Upper lobe of left lung (tissue), 6 donors: Measurements from ENCODE around the gene CDH22. TPM values are rescaled to one million over a fixed set of nuclear protein-coding genes. Genes with fewer than 3 reads are reported as not detected.
A peak's percentile ranks its signal among the peaks of the same experiment; 100 is the strongest.

Experiments used
- ATAC-seq, 2 donors: fragments of 200-7000 bp; cut with Tn5 transposase; one replicate each; pipeline ENCODE4 v1.9.1; 2022; ENCODE audit warnings: mild to moderate bottlenecking in 2 of 2, moderate library complexity in 2 of 2; ENCODE audit not compliant: low FRiP score in 2 of 2
- DNase-seq, 2 donors: peaks; one replicate each; pipeline ENCODE4 v3.0.0-alpha.2; 2019 to 2020
- H3K27ac ChIP-seq, 4 donors: fragments of 200-600 bp; sonication (generic); one replicate each; pipeline ENCODE4 v1.5.1; 2016 to 2019
- H3K27me3 ChIP-seq, 4 donors: fragments of 200-600 bp; sonication (generic); one replicate each; pipeline ENCODE4 v1.5.1; 2017 to 2019
- H3K36me3 ChIP-seq, 4 donors: fragments of 200-600 bp; sonication (generic); one replicate each; pipeline ENCODE4 v1.5.1; 2016 to 2019
- H3K4me1 ChIP-seq, 4 donors: fragments of 200-600 bp; sonication (generic); one replicate each; pipeline ENCODE4 v1.5.1; 2018 to 2019
- H3K4me3 ChIP-seq, 4 donors: fragments of 200-600 bp; sonication (generic); one replicate each; pipeline ENCODE4 v1.5.1; 2017 to 2019; ENCODE audit warnings: mild to moderate bottlenecking in 2 of 4, moderate library complexity in 1 of 4
- H3K9me3 ChIP-seq, 4 donors: fragments of 200-600 bp; sonication (generic); one replicate each; pipeline ENCODE4 v1.5.1; 2018 to 2019
- CTCF ChIP-seq, 6 experiments: fragments of 450-650 bp in 4 of 6; fragments of 200-600 bp in 2 of 6; sonication (generic) in 2 of 6; IDR thresholded peaks; one replicate each; pipeline ENCODE4 v1.5.1; 2016 to 2019; ENCODE audit warnings: antibody characterized with exemption in 6 of 6
- EP300 ChIP-seq, 4 donors: sonication (generic); formaldehyde crosslinking; IDR thresholded peaks; one replicate each; pipeline ENCODE4 v1.5.1; 2017; ENCODE audit warnings: antibody characterized with exemption in 4 of 4, control low read depth in 2 of 4
- POLR2A ChIP-seq, 4 donors: fragments of 450-650 bp; IDR thresholded peaks; one replicate each; pipeline ENCODE4 v1.5.1; 2016 to 2017; ENCODE audit warnings: antibody characterized with exemption in 4 of 4, mild to moderate bottlenecking in 2 of 4
- POLR2AphosphoS5 ChIP-seq, 2 donors: sonication (generic); formaldehyde crosslinking; IDR thresholded peaks; one replicate each; pipeline ENCODE4 v1.5.1; 2017; ENCODE audit warnings: antibody characterized with exemption in 2 of 2
- WGBS, 2 donors: methylation state at CpG; one replicate each; pipeline ENCODE4 v1.1.5; 2017 to 2018; 5-methylcytosine and 5-hydroxymethylcytosine counted together
- total RNA-seq, 6 donors: library from RNA; depleted of rRNA in 4 of 6; stranded (reverse); fragments of >200 nt in 4 of 6; gene quantifications; one replicate each; pipeline versions ENCODE4 v1.1.0 to v1.2.1, GENCODE V29; 2016 to 2021
- donor health status: DM: no; HTN: no; CAD: no; lungs with moderate emphysema.
- donor health status: DM: no; HTN: yes; CAD: no; lungs with severe emphysema.

The CDH22 gene
- total RNA-seq, 6 donors from 2014 or later = 0.10 to 0.40 (median 0.24) TPM; not detected in 2

GRCh38 chr20:46346770-46347169 is 38.5 kb upstream of the CDH22 start:
- DNase-seq (no peak), ATAC-seq (no peak)
- WGBS, 2 donors = 71 to 78% methylated on average over 8 of the region's 8 CpGs

GRCh38 chr20:46344488-46345162 is 36.3 kb upstream of the CDH22 start:
- peaks cover 0 to 28% (median 8%) of the 10 kb centered on the region in 4 donors for H3K36me3 ChIP-seq
- DNase-seq (no peak), ATAC-seq (no peak)
- TF ChIP-seq EP300 (IDR thresholded peaks at IDR 0.05) (no peak), POLR2AphosphoS5 (IDR thresholded peaks at IDR 0.05) (no peak), CTCF (IDR thresholded peaks at IDR 0.05) (no peak), POLR2A (IDR thresholded peaks at IDR 0.05) (no peak)
- H3K27me3 ChIP-seq = peaks cover 0 to 15% (median 7%) of the 10 kb centered on the region in 4 donors
- WGBS, 2 donors = 58 to 64% methylated on average over 8 of the region's 8 CpGs
- peaks cover 7 to 13% (median 11%) of the 10 kb centered on the region in 4 donors for H3K4me1 ChIP-seq
- no peak overlapping the region for H3K27ac ChIP-seq
- H3K4me3 ChIP-seq = no peak overlapping the region
- H3K9me3 ChIP-seq = no peaks in the 10 kb centered on the region

More at GRCh38 chr20:46346770-46347169, 38.5 kb upstream of the CDH22 start:
- Histone ChIP-seq H3K4me3 (no peak overlapping the region), H3K27ac (no peak overlapping the region), H3K36me3 (peaks cover 0 to 49% (median 23%) of the 10 kb centered on the region in 4 donors), H3K4me1 (peaks cover 7 to 14% (median 12%) of the 10 kb centered on the region in 4 donors), H3K27me3 (peaks cover 0 to 4% (median 0%) of the 10 kb centered on the region in 4 donors), H3K9me3 (no peaks in the 10 kb centered on the region)
- TF ChIP-seq CTCF (IDR thresholded peaks at IDR 0.05) = no peak
- TF ChIP-seq POLR2AphosphoS5 (IDR thresholded peaks at IDR 0.05) = no peak

- Histone ChIP-seq H3K4me1 (peaks cover 7 to 13% (median 11%) of the 10 kb centered on the region in 4 donors), H3K4me3 (no peak overlapping the region), H3K27me3 (peaks cover 0 to 15% (median 7%) of the 10 kb centered on the region in 4 donors), H3K9me3 (no peaks in the 10 kb centered on the region), H3K27ac (no peak overlapping the region), H3K36me3 (peaks cover 0 to 21% (median 7%) of the 10 kb centered on the region in 4 donors)
- no peak for DNase-seq
- TF ChIP-seq CTCF (IDR thresholded peaks at IDR 0.05) (no peak), EP300 (IDR thresholded peaks at IDR 0.05) (no peak), POLR2AphosphoS5 (IDR thresholded peaks at IDR 0.05) (no peak), POLR2A (IDR thresholded peaks at IDR 0.05) (no peak)
- no peak for ATAC-seq
- 61 to 68% methylated on average over 2 of the region's 2 CpGs for WGBS, 2 donors
Observed at GRCh38 chr20:46343975-46344357, 35.7 kb upstream of the CDH22 start.

GRCh38 chr20:46343348-46343974 is 35.2 kb upstream of the CDH22 start:
- WGBS, 2 donors = 8 to 14% methylated on average over 13 to 17 of the region's 17 CpGs

More at GRCh38 chr20:46343348-46343974, 35.2 kb upstream of the CDH22 start:
- DNase-seq = peak in 1 of 2 donors; percentile 51
- Histone ChIP-seq H3K27me3 (peaks cover 0 to 15% (median 7%) of the 10 kb centered on the region in 4 donors), H3K4me1 (peaks cover 7 to 13% (median 11%) of the 10 kb centered on the region in 4 donors), H3K27ac (no peak overlapping the region), H3K36me3 (peaks cover 0 to 19% (median 7%) of the 10 kb centered on the region in 4 donors), H3K4me3 (no peak overlapping the region), H3K9me3 (no peaks in the 10 kb centered on the region)
- ATAC-seq = peak in 1 of 2 donors; percentile 8
- TF ChIP-seq POLR2AphosphoS5 (IDR thresholded peaks at IDR 0.05) = no peak
- TF ChIP-seq POLR2A (IDR thresholded peaks at IDR 0.05) = no peak
- TF ChIP-seq EP300 (IDR thresholded peaks at IDR 0.05) = no peak
- TF ChIP-seq CTCF (IDR thresholded peaks at IDR 0.05) = no peak
